HG03521 (cell line): ENCODE data around the gene PJA1.
A peak's percentile ranks its signal among the peaks of the same experiment; 100 is the strongest.

Experiments used
- ATAC-seq: cut with Tn5 transposase; IDR thresholded peaks from one replicate; pipeline ENCODE4 v1.9.1; 2021; ENCODE audit warnings: mild to moderate bottlenecking, moderate library complexity; ENCODE audit not compliant: unreplicated experiment

PJA1 gene, protein sequence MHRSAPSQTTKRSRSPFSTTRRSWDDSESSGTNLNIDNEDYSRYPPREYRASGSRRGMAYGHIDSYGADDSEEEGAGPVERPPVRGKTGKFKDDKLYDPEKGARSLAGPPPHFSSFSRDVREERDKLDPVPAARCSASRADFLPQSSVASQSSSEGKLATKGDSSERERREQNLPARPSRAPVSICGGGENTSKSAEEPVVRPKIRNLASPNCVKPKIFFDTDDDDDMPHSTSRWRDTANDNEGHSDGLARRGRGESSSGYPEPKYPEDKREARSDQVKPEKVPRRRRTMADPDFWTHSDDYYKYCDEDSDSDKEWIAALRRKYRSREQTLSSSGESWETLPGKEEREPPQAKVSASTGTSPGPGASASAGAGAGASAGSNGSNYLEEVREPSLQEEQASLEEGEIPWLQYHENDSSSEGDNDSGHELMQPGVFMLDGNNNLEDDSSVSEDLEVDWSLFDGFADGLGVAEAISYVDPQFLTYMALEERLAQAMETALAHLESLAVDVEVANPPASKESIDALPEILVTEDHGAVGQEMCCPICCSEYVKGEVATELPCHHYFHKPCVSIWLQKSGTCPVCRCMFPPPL

DNA sequence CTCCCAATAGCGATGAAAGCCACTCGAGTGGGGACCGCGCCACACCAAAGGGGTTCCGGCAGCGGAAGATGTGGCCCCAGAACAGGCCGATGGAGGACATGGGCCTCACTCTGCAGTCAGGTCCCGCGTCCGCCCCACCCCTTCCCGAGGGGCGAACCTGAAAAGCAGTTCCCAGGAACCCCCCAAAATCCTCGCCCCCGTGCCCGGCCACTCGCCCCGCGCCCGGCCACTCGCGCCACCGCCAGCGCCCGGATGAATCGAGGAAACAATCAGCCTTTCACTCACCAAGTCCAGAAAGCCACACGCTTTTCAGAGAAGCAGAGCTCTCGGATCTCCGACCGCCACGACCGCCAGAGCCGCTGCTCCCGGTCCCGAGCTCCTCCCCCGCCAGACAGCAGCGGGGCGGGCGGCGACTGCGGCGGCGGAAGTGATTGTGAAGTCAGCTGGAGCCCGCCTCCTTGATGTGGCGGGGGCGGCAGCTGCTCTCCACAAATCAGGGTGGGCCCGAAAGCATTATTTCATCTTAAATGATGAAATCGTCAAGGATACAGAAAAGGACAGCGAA, at the start of gene PJA1:
Gene PJA1 (minus strand): TSS at position 367 of the 565 bp plus-strand sequence. CDS start 2,380 bp downstream, outside the sequence.
- peak; percentile 85 for ATAC-seq

DNA sequence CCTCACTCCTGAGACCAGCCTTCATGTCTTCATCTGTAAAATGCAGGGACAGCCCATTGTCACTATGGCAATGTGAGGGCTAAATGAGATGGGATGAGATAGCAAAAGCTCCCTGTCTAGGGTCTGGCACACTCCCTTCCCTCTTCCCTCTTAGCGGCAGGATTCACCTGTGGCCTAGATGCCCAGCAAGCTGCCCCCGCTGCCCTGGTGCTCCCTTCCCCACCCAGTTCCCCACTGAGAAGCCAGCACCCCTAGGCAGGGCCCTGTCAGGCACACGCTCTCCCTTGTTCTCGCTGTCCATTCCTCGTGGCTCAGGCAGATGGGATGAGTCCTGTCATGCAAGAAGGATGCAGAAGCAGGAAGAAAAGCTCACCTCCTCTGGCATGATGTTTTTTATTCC, 49.2 kb upstream of the PJA1 start:
- ATAC-seq, result no peak

DNA sequence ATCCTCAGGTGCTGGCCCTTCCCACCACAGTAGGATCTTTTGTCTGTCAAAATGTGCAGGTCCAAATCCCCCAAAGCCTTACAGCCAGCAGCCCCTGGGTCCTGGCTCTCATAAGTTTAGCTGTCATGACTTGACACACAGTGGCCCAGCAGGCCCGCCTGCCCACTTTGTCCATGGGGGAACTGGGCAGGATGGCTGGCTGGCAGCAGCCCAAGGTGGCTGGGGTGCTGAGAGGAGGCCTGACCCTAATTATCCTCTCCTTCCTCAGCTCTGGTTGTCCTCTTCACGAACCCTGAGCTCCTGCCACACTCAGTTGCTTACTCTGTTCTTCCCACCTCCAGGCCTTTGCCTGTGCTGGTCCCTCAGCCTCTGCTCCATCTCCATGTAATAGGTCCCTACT, 46.4 kb upstream of the PJA1 start:
- ATAC-seq, result no peak

DNA sequence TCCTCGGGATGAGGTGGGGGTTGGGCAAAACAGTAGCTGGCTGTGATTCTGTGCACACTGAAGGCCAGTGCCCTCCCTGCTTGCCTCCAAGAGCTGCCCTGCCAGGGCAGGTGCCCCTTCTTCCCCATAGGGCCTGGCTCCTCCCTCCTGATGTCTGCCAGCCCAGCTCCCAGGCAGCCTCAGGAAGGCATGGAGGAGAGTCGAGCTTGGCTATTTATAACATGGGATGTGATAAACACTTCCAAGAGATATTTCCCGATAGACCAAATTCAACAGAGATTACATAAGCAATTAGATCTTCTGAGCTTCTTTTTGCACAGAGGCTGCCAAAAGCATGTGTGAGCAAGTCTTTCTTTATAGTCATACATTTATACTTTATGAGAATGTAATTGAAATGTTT, 45.3 kb upstream of the PJA1 start:
- no peak for ATAC-seq

DNA sequence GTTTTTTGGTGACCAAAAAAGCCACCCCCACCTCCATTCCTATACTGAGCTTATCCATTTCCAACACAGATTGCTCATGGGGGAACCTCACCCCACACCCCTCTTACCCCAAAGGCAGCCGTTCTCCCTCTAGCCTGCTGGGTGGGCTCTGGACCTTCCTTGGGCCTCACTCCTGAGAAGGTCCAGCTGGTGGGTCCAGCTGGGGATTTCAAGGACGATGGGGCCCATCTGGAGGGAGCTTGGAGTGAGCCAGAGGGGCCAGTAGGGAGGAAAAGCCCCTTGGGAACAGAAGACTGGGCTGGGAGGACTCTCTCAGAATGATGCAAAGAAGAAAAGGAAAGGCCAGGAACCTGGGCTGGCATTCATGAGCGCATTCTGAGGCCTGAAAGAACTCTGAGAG, 42.0 kb upstream of the PJA1 start:
- no peak for ATAC-seq

DNA sequence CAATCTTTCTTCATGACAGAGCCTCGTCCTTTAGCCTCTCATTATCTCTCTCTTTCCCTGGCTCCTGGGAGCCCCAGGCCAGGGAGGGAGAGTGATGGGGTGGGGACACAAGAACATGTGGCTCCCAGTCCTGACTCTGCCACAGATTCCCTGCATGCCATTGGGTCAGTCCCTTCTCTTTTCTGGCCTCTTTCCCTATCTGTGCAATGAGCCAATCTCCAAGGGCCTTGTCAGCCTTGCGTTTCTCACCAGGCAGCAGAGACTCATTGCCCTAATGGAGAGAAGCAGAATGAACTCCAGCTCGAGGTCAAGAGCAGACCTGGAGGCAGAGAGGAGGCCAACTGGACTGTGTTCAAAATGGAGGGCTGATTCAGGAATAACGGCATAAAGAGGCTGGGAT, 38.4 kb upstream of the PJA1 start:
- no peak for ATAC-seq

DNA sequence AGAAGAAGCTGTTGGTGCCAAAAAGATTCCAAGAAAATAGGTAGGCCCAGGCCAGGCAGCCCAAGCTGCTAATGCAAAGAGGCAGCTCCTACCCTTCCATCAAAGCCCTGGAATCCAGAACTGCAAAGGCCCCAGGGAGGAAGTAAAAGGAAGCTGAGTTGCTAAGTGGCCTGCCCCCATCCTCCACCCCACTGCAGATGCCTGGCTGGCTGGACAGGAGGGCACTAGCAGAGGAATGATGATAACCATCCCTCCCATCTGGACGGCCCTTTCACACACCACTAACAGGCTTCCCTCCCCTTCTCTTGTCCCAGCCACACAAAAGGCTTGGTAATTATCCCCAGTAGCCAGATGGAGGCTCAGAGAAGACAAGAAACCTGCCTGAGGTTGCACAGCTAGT, 32.4 kb upstream of the PJA1 start:
- no peak for ATAC-seq

DNA sequence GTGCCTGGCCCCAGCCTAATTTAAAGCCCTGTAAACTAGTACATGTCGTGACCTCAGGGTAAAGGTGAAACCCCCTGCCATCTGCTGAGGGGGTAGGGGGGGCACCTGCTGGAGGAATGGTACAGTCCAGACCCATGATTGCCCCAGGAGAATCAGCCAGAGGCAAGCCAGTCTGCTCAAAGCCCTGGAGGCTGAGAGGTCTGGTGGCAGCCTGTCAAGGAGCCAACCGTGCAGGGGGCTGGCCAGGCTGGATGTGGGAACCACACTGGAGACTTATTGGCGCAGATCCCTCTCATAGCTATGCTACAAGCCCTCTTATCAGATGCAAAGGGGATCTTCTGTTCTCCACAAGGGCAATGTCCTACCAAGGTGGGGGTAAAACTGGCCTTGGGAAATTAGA, 31.4 kb upstream of the PJA1 start:
- no peak for ATAC-seq

DNA sequence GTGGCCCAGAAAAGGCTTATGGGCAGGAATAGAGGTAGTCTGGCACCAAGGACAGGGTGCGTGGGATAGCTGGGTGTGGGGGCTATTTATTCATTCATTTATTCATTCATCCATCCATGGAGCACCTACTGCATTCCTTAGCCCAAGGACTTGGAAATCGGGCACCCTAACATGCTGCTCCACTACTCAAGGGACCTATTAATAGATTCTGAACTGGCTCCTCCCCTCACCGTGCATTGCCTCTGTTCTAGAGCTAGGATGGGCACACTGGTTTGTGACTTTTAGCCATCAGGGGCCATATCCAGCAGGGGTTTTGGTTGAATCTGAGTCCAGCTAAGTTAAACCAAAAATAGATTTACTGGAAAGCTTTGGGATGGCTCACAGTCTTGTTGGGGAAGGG, 30.6 kb upstream of the PJA1 start:
- no peak for ATAC-seq

DNA sequence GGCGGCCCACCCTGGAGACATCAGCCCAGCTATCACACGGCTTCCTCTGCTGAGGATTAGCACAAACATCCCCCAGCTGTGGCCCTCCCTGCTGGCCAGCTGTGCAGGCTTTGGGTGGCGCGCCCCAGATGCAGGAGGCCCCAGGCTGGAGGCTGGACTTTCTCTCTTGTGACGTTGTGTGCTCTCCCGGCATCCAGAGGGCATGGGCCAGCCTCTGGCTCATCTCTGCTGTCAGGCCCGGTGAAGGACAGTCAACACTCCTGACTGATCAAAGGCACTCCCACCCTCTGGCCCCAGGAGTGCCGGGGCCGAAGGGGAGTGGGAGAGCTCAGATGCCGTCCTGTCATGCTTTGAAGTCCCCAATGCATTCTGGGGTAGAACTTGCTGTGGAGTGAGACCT, 29.9 kb upstream of the PJA1 start:
- no peak for ATAC-seq

DNA sequence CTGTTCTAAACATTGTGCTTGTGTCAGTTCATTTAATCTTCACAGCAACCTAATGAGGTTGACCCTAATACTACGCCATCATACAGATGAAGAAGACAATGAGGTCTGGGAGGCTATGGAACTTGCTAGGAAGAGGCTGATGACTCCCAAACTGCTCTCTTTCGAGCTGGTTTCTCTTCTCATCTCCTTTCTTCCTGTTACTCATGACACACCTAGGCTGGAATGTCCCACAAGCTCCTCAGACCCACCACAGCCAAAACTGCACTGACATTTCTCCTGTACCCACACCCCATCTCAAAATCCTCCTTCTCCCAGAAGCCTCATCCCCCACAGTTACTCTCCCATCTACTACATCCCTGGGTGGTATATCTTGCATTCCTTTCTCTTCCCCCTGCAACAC, 27.4 kb upstream of the PJA1 start:
- ATAC-seq, result no peak

DNA sequence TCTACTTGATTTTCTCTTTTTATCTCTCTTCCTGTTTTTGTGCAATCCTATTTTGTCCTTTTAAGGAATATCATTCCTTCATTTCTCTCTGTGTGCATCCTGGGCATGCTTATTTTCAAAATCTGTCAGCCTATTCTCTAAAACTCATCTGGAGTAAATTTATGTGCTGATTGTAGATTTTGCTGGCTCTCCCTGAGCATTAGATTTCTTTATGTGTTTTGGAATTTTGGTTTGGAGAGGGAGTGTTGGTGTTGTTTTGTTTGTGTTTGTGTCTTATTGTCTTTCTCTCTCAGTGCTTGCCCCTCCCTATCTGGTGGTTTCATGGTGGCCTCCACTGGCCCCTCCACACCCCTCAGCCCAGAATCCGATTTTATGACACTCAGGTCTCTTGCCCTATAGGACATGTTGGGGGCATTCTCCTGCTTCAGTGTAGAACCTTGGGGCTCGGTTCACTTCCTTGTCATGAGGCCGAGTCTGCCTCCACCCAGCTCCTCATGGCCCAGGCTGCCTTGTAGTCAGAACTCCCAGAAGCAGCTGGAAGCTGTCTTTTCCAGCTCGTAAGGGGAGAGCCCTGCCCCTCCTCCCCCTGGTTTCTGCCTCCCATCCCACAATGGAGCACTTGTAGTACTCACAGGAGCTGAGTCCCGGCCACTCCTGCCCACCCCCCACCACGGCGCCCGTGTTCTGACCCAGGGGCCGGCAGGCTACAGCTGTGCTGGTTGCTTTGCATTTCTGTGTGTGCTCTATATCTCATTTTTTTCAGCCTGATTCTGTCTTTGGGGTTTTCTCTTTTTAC, 24.5 kb upstream of the PJA1 start:
- ATAC-seq, result no peak

DNA sequence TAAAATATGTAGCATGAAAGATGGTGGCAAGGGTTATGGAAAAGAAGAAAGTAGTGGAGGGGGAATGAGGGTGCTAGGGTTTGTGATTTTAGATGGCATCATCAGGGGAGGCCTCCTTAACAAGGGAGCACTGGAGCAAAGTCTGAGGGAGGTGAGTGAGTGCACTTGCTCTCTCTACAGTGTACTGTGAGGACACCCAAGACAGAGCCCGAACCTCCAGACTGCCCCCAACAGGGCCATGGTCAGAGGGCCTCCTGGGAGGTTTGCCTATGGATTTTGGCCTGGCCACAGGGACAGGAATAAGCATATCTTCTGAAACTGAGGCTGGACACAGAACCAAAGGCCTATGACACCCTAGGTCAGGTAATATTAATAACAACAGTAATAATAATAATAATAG, 21.4 kb upstream of the PJA1 start:
- no peak for ATAC-seq

DNA sequence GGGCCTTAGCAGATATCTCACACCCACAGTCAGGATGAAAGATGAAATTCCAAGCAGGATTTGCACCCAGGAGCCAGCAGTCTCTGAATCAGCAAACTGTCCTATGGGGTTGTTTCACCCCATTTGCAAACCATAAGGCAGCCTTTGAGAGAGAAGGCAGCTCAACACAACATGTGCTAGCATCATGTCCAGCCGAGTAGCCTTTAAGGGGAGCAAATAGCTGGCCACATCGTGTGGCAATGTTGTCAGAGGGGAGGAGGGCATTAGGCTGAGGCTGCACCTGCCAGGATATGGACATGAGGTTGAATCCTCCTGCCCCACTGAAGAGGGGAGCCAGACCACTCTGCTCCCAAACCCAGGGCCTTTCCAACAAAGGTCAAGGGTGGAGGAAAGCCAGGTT, 20.6 kb upstream of the PJA1 start:
- ATAC-seq, result no peak

DNA sequence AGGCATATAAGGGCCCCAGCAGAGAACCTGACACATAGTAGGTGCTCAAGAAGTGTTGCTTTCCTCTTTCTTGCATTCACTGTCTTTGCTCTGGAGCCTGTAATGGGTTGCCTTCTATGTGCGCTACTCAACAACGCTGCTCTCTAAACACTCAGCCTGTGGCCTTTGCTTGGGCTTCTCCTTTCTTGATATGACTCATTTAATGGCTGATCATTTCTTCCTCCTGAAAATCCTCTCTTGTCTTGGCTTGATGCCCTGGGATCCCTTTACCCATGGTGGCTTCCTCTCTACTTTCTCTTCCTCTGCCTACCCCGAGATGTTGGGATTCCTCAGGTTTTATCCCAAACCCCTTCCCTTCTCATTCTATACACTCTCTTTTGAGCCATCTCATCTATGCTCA, 19.9 kb upstream of the PJA1 start:
- ATAC-seq, result no peak

DNA sequence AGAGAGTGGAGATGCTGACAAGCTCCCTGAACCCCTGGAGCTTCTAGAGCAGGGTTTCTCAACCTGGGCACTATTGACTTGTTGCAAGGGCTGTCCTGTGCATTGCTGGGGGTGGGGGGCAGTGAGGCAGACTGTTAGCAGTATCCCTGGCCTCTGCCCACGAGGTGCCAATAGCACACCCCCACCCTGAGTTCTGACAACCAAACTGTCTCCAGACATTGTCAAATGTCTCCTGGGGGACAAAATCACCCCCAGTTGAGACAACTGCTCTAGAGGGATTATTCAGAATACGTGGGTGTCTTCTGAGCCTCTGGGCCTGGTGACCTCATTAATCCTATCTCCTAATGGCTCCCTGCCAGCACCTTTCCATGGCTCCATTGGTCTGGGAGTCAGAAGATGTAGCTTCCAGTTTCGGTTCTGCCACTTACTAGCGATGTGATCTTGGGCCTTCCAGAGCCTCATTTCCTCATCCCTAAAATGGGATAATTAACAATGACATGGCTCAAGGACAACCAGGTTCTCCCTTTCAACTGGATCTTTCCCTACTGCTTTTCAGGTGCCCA, 17.6 kb upstream of the PJA1 start:
- no peak for ATAC-seq

DNA sequence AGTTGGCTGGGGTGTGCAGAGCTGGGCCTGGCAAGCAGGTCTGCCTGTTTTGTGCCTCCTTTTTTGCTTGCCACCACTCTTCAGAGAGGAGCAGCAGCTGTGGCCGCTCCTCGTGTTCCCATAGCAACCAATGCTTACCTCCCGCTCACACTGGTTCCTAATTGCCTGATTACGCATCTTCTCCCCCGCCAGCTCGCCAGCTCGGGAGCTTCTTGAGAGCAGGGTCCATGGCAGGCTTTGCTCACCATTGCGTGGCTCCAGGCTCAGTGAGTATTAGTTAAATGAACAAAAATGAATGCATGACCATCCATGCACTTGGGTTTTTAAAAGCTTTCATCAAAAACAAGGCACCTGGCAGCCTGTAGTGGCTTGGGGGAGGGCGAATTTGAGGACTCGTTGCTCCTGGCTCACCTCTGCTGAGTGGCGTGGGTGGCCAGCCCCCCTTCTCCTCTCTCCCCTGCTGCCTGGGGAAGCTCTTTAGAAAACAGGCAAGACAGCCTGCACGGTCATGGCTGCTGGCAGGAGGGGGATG, 14.2 kb upstream of the PJA1 start:
- ATAC-seq, result no peak

DNA sequence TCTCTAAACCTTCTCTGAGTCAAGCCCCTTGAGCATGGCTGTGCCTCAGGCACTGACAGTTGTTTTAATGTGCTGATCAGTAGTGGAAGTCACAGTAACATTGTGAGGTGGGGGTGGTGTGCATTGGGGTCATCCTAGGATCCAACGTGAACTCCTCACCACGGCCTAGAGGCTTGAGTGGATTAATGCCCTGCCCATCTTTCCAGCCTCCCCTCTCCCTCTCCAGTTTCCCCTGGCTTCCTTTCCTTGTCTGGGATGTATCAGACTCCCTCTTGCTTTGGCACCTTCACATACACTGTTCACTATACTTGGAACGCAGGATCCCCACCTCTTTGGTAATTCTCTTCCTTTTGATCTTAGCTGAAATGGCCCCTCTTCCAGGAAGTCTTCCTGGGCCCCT, 13.3 kb upstream of the PJA1 start:
- ATAC-seq, result no peak

DNA sequence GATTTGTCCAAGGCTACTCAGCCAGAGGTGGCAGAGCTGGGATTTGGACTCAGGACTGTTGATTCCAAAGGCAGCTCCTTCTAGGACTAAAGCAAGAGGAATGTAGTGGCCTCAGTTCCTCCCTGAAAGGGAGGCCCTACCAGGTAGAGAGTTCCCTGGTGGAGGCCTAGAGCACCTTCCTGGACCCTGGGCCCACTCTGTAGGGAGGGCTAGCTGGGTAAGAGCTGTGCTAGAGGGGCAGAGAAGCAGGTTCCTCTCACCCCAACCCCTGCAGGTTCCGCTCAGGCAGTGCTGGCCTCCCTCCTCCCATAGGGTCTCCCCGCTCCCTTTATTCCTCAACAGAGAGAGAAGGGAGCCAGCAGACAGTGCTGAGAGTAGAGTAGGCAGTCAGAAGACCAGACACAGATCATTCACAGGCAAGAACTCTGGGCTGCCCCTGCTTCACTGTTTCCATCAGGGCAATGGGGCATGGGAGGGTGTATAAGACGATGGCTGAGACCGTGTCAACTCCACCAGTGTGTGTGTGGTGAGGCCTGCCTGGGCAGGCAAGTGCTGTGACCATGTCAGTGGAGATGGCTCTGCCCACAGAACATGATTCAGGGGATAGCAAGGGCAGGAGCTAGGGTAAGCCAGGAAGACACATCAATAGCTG, 12.4 kb upstream of the PJA1 start:
- ATAC-seq, result no peak

DNA sequence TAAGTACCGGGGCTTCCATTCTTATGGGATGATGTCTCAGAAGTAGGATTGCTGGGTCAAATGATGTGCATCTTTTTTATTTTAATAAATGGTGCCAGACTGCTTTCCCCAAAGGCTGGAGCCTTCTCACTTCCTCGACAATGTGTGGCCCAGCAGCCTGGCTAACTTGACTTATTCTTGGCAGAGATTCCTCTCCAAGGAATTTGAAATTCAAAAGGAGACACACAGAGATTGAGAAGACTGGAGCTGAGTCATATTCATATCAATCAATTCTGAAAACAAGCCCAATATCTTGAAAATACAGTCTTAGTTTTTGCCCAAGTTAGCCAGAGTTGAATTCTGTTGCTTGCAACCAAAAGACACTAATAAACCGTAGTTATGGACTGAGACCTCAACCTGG, 10.8 kb upstream of the PJA1 start:
- no peak for ATAC-seq

DNA sequence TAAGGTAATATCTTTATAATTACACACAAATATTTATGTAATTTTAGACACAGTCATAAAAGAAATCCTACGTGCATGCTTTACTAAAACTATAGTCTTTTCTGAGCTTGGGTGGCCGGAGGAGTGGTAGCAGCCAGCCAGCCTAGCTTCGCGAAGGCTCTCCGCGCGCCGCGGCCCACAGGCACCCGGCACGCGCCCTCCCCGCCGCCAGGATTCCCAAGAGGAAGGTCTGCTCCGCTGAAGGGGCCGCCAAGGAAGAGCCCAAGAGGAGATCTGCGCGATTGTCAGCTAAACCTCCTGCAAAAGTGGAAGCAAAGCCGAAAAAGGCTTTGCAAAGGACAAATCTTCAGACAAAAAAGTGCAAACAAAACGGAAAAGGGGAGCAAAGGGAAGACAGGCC, 8.7 kb upstream of the PJA1 start:
- no peak for ATAC-seq
